Activated CD4-positive, alpha-beta T cell treated with anti-CD3 and anti-CD28 coated beads, Interleukin-2, amount 10 ng/mL, durations not matched to agents 7 days and 5 days (primary cell): ENCODE measurements around the gene CHSY3. TPM values are rescaled to one million over a fixed set of nuclear protein-coding genes. Genes with fewer than 3 reads are reported as not detected.

Experiments used
- CTCF ChIA-PET: fragments of 350-600 bp; sonication (Branson Sonifier 250); formaldehyde crosslinking; loops from one replicate; lab custom pipeline; 2021; ENCODE audit warnings: antibody characterized with exemption; lab: Charles Lee
- POLR2A ChIA-PET: fragments of 350-600 bp; sonication (Branson Sonifier 250); formaldehyde crosslinking; loops from one replicate; lab custom pipeline; 2021; ENCODE audit warnings: antibody characterized with exemption; lab: Charles Lee
- DNase-seq: peaks from one replicate; pipeline ENCODE4 v3.0.0-alpha.2; 2020
- H3K27ac Mint-ChIP-seq: one replicate; pipeline ENCODE4 v1.8.0; 2021; ENCODE audit warnings: mild to moderate bottlenecking, moderate library complexity, mixed read lengths
- H3K27me3 Mint-ChIP-seq: one replicate; pipeline ENCODE4 v1.8.0; 2021; ENCODE audit warnings: mixed read lengths
- H3K36me3 Mint-ChIP-seq: one replicate; pipeline ENCODE4 v1.8.0; 2021; ENCODE audit warnings: low read depth, mixed read lengths
- H3K4me1 Mint-ChIP-seq: one replicate; pipeline ENCODE4 v1.8.0; 2021; ENCODE audit warnings: mixed read lengths
- H3K4me3 Mint-ChIP-seq: one replicate; pipeline ENCODE4 v1.8.0; 2021; ENCODE audit warnings: mild to moderate bottlenecking, moderate library complexity, mixed read lengths
- H3K9me3 Mint-ChIP-seq: one replicate; pipeline ENCODE4 v1.8.0; 2021; ENCODE audit warnings: mixed read lengths
- total RNA-seq, 2 experiments: library from RNA; stranded (reverse); gene quantifications; one replicate each; pipeline ENCODE4 v1.2.3, GENCODE V29; 2021

Gene CHSY3
- total RNA-seq, 2 experiments from 2014 or later, result not detected

DNA sequence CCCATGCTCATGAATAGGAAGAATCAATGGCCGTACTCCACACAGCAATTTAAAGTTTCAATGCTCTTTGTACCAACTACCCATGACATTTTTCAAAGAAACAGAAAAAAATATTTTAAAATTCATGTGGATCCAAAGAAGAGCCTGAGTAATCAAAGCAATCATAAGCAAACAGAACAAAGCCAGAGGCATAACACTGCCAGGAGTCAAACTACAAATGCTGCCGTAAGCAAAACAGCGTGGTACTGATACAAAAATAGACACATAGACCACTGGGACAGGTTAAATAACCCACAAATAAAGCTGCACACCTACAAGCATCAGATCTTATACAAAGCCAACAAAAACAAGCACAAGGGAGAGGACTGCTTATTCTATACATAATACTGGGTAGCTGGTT, 107.7 kb downstream of the CHSY3 start:
- no peaks in the 10 kb centered on the region for H3K27me3 Mint-ChIP-seq
- no peak overlapping the region for H3K27ac Mint-ChIP-seq
- POLR2A ChIA-PET, result no interaction called here
- H3K36me3 Mint-ChIP-seq, result no peaks in the 10 kb centered on the region
- peaks cover 10% of the 10 kb centered on the region for H3K9me3 Mint-ChIP-seq
- CTCF ChIA-PET, result no interaction called here
- no peak for DNase-seq
- H3K4me1 Mint-ChIP-seq, result no peaks in the 10 kb centered on the region
- H3K4me3 Mint-ChIP-seq, result no peak overlapping the region

DNA sequence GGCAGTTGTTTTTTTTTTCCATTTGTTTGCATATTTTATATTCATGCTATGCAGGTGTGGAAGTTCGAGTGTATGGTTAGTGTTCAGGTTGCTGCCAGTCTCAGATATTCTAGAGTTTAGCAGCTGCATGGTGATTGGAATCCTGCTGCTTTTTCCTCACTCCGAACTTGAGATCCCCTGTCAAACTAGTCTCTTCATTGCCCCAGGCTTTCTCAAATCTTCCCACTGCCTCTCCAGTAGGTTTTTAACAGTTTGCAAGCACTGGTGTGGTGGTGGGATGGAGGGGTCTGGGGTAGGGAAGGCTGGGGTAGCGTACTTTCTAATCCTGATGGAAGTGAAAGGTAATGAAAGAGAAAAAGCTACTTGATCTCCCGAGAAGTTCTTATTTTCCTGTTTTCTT, 112.9 kb downstream of the CHSY3 start:
- ChIA-PET POLR2A (no interaction called here), CTCF (no interaction called here)
- Mint-ChIP-seq H3K27ac (no peak overlapping the region), H3K36me3 (no peaks in the 10 kb centered on the region), H3K4me3 (no peak overlapping the region), H3K27me3 (no peaks in the 10 kb centered on the region), H3K9me3 (peaks cover 4% of the 10 kb centered on the region), H3K4me1 (no peaks in the 10 kb centered on the region)
- DNase-seq, result no peak

DNA sequence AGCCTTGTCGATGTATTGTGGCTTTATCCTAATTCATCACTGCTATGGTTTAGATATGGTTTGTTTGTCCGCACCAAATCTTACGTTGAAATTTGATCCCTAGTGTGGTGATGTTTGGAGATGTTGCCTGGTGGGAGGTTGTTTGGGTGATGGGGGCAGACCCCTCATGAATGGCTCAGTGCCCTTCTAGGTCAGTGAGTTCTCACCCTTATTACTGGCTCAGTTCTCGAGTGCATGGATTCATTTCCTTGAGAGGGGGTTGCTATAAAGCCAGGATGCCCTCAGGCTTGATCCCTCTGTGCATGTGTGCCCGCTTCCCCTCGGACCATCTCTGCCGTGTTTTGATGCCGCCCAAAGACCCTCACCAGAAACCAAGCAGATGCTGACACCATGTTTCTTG, 114.4 kb downstream of the CHSY3 start:
- H3K9me3 Mint-ChIP-seq, result peaks cover 4% of the 10 kb centered on the region
- ChIA-PET POLR2A (no interaction called here), CTCF (no interaction called here)
- no peak overlapping the region for H3K27ac Mint-ChIP-seq
- no peak overlapping the region for H3K4me3 Mint-ChIP-seq
- no peaks in the 10 kb centered on the region for H3K36me3 Mint-ChIP-seq
- no peak for DNase-seq
- no peaks in the 10 kb centered on the region for H3K27me3 Mint-ChIP-seq
- H3K4me1 Mint-ChIP-seq, result no peaks in the 10 kb centered on the region

DNA sequence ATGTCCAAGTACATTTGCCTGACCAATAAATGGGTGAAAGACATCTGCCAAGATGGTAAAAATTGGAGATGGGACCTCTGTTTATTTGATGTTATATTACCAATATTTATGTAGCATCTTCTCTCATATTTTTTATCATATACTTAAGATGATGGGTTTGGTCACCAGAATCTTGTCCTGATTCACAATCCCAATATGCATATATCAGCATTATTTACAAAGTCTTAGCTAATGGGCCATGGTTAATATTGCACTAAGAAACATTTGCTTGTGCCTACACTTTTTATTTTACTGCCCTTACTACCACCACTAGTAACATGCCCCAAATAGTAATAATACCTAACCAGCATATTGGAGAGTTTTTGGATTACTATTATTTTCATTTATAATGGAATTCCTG, 116.7 kb downstream of the CHSY3 start:
- no peaks in the 10 kb centered on the region for H3K9me3 Mint-ChIP-seq

DNA sequence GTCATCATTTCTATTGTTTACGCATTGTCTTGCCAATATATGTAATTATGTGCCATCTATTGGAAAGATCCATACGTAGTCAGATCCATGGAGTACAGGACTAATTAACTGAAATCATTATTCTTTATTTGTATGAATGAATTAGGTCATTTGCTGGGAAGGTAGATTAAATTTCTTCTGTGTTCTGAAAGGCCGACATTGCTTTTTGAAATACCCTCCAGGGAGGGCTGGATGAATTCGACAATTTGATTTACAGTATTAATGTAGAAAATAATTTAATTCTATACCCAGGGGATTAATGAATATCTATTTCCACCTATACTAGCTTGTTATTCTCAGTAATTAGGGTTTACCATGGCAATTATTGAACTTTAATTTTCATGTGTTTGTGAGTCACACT, 117.6 kb downstream of the CHSY3 start:
- no peaks in the 10 kb centered on the region for H3K4me1 Mint-ChIP-seq
- no peak overlapping the region for H3K27ac Mint-ChIP-seq
- H3K4me3 Mint-ChIP-seq, result no peak overlapping the region
- H3K36me3 Mint-ChIP-seq, result no peaks in the 10 kb centered on the region
- CTCF ChIA-PET, result no interaction called here
- H3K9me3 Mint-ChIP-seq, result no peaks in the 10 kb centered on the region
- POLR2A ChIA-PET, result no interaction called here
- H3K27me3 Mint-ChIP-seq, result no peaks in the 10 kb centered on the region
- no peak for DNase-seq

More for the DNA sequence above, 116.7 kb downstream of the CHSY3 start:
- ChIA-PET CTCF (no interaction called here), POLR2A (no interaction called here)
- Mint-ChIP-seq H3K27ac (no peak overlapping the region), H3K36me3 (no peaks in the 10 kb centered on the region), H3K27me3 (no peaks in the 10 kb centered on the region), H3K4me1 (no peaks in the 10 kb centered on the region), H3K4me3 (no peak overlapping the region)
- DNase-seq, result no peak

DNA sequence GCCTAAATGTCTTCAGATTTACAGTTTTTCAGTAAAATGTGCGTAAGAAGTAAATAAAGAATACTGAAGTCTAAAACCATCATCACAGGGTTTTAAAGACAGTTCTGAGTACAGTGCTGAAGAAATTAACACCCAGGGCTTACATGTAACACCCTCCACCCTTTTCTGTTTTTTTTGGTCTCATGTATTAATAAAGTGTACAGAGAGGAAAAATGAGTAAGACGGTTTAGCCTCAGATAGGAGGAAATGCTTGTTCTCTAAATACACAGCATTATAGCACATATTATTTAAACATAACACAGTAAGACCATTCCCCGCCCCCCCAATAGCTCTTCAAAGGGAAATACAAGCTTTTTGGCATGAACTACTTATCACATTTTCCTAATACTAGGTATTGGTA, 119.3 kb downstream of the CHSY3 start:
- DNase-seq, result no peak
- no peaks in the 10 kb centered on the region for H3K36me3 Mint-ChIP-seq
- no peaks in the 10 kb centered on the region for H3K4me1 Mint-ChIP-seq
- no peaks in the 10 kb centered on the region for H3K9me3 Mint-ChIP-seq
- H3K4me3 Mint-ChIP-seq, result no peak overlapping the region
- ChIA-PET POLR2A (no interaction called here), CTCF (no interaction called here)
- H3K27ac Mint-ChIP-seq, result no peak overlapping the region
- no peaks in the 10 kb centered on the region for H3K27me3 Mint-ChIP-seq

DNA sequence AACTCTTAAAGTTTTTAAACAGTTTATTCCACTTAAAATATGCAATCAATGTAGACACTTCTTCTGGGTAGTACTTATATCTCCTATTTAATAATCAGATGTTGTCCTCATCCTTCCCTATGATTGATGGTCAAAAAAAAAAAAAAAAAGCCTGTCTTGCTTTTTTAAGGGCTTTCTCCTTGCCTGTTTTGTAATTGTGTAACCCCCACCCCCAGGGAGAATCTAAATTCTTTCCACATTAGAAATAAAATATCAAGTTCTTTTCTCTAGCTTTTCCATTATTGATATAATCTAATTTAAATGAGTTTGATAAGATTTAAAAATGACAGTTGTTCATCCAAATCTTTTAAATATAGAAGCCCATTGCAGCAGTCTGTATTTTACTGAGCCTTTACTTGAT, 119.7 kb downstream of the CHSY3 start:
- no peak overlapping the region for H3K4me3 Mint-ChIP-seq
- no peak overlapping the region for H3K27ac Mint-ChIP-seq
- no peaks in the 10 kb centered on the region for H3K4me1 Mint-ChIP-seq
- H3K9me3 Mint-ChIP-seq, result no peaks in the 10 kb centered on the region
- no peaks in the 10 kb centered on the region for H3K27me3 Mint-ChIP-seq
- no peaks in the 10 kb centered on the region for H3K36me3 Mint-ChIP-seq
- CTCF ChIA-PET, result no interaction called here
- DNase-seq, result no peak
- POLR2A ChIA-PET, result no interaction called here

DNA sequence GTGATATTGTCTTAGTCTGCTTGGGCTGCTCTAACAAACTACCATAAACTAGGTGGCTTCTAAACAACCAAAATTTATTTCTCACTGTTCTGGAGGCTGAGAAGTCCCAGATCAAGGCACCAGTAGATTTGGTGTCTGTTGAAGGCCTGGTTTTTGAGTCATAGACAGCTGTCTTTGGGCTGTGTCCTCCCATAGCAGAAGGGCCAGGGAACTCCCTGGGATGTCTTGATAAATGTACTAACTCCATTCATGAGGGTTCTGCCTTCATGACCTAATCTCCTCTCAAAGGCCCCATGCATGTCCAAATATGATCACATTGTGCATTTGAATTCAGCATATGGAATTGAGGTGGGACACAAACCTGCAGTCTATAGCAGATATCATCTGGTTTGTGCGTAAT, 121.2 kb downstream of the CHSY3 start:
- Mint-ChIP-seq H3K27me3 (no peaks in the 10 kb centered on the region), H3K9me3 (no peaks in the 10 kb centered on the region), H3K4me1 (no peaks in the 10 kb centered on the region), H3K36me3 (no peaks in the 10 kb centered on the region), H3K4me3 (no peak overlapping the region), H3K27ac (no peak overlapping the region)
- POLR2A ChIA-PET, result no interaction called here
- CTCF ChIA-PET, result no interaction called here
- DNase-seq, result no peak

DNA sequence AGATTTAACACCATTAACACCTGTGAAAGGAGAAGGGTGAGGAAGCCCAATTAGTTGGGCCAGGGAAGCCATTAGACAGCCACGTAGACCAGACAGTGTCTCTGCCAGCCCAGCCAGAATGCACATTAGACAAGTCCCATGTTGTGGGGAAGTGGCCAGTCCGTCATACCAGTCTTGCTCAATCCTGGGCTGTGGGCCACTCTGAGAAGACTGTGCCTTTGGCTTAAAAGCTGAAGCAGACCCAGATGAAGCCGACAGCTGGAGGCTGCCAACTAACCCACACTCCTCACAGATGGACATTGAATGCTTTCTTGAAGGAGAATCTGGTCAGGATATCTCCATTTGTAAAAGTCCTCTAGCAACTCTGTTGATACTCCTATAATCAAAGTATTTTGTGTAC, 128.5 kb downstream of the CHSY3 start:
- Mint-ChIP-seq H3K27ac (no peak overlapping the region), H3K36me3 (no peaks in the 10 kb centered on the region), H3K4me3 (no peak overlapping the region), H3K4me1 (no peaks in the 10 kb centered on the region), H3K9me3 (no peaks in the 10 kb centered on the region), H3K27me3 (no peaks in the 10 kb centered on the region)
- DNase-seq, result no peak
- ChIA-PET POLR2A (no interaction called here), CTCF (no interaction called here)

DNA sequence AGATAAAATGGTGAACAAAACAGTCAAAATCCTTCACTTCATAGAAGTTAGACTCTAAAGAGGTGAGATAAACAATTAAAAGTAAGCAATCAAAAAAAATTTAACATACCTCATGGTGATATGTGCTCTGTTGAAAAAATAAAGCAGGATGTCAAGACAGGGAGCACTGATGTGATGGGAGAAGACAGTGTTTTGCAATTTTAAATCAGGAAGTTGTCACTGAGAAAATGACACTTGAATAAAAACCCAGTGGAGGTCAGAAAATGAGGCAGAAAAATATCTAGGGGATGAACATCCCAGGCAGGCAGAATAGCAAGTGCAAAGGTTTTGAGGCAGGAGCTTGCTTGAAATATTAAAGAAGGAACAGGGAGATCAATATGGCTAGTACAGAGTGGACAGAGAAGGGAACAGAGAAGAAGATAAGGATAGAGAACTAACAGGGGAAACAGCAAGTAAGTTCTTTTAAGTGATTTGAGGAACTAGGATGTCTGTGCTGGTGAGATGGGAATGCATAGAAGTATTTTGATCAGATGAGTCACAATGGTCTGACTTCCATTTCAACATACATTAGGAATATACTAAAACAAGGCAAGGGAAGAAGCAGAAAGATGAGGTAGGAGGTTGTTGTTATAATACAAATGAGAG, 130.4 kb downstream of the CHSY3 start:
- no peaks in the 10 kb centered on the region for H3K4me1 Mint-ChIP-seq
- H3K36me3 Mint-ChIP-seq, result no peaks in the 10 kb centered on the region
- no peaks in the 10 kb centered on the region for H3K9me3 Mint-ChIP-seq
- no peak overlapping the region for H3K27ac Mint-ChIP-seq
- POLR2A ChIA-PET, result no interaction called here
- no peak overlapping the region for H3K4me3 Mint-ChIP-seq
- DNase-seq, result no peak
- no peaks in the 10 kb centered on the region for H3K27me3 Mint-ChIP-seq
- CTCF ChIA-PET, result no interaction called here

DNA sequence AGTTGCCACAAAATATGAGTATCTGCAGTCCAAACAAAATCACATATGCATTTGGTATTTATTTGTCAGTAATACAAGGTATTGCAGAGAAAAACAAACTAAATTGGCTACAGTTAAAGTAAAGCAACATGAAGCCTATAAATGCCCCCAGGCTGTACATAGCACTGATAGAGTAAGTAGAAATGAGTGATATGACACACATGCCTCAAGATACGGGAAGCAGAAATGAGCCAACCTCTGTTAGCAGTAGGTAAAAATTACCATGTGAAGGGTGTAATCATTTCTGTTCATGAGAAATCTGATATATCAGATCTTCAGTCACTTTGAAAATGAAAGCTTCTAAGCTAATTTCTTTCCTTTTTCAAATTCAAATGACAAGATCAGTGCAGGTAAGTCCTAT, 131.1 kb downstream of the CHSY3 start:
- H3K4me3 Mint-ChIP-seq, result no peak overlapping the region
- ChIA-PET CTCF (no interaction called here), POLR2A (no interaction called here)
- no peaks in the 10 kb centered on the region for H3K4me1 Mint-ChIP-seq
- no peaks in the 10 kb centered on the region for H3K36me3 Mint-ChIP-seq
- no peaks in the 10 kb centered on the region for H3K27me3 Mint-ChIP-seq
- DNase-seq, result no peak
- H3K27ac Mint-ChIP-seq, result no peak overlapping the region
- H3K9me3 Mint-ChIP-seq, result no peaks in the 10 kb centered on the region

DNA sequence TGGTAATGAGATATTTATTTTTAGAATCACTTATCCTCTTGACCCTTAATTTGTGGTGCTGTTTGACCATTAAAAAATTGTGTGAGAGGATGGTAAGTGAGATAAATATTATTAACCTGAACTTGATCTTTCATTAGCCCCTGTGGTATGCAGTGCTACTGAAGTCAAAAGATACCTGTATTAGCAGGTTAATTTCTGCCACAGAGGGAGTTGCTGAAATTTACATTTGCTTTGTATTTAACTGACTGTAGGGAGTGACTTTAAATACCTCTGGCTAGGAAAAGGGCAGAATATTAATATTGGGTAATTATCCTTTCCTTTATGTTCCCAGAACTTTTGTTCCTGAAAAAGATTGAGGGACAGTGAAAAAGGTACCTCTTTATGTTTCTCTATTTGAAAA, 133.6 kb downstream of the CHSY3 start:
- no peaks in the 10 kb centered on the region for H3K27me3 Mint-ChIP-seq
- no peak overlapping the region for H3K4me3 Mint-ChIP-seq
- DNase-seq, result no peak
- H3K27ac Mint-ChIP-seq, result no peak overlapping the region
- no peaks in the 10 kb centered on the region for H3K4me1 Mint-ChIP-seq
- no peaks in the 10 kb centered on the region for H3K9me3 Mint-ChIP-seq
- H3K36me3 Mint-ChIP-seq, result no peaks in the 10 kb centered on the region
- POLR2A ChIA-PET, result no interaction called here
- CTCF ChIA-PET, result no interaction called here

DNA sequence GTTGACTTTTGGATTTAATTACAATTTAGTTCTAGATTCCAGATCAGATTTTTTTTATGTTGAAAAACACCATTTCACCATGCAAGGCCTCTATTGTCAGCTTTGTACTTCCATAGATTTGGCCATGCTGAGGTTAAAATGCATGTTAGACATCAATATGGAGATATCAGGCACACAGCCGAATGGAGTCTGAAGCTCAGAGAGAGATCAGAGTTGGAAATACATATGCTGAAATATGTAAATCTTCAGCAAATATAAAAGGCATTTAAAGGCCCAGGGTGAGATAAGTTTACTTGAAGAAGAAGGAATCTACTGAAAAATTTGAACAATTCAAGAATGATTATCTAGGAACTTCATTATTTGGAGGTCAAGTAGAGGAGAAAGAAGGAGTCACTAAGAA, 139.6 kb downstream of the CHSY3 start:
- CTCF ChIA-PET, result no interaction called here
- DNase-seq, result no peak
- no peaks in the 10 kb centered on the region for H3K36me3 Mint-ChIP-seq
- POLR2A ChIA-PET, result no interaction called here
- H3K27me3 Mint-ChIP-seq, result no peaks in the 10 kb centered on the region
- H3K9me3 Mint-ChIP-seq, result no peaks in the 10 kb centered on the region
- H3K27ac Mint-ChIP-seq, result no peak overlapping the region
- no peak overlapping the region for H3K4me3 Mint-ChIP-seq
- H3K4me1 Mint-ChIP-seq, result no peaks in the 10 kb centered on the region

DNA sequence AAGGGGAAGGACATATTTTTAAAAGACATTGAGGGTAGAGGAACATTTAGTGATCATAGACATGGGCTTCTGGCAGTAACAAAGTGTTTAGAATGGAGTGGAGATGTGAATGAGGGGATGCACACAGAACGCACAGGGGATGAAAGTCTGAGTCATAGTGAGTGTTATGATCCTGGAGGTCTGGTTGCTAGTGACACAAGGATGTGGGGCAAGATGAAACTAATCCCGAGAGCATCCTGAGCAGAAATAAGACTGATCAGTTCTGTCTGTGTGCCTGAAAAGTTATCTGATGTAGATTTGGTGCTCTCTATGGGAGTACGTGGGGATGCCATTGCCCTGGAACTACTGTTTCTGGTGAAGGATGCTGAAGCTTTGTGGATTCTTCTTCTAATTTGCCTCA, 141.1 kb downstream of the CHSY3 start:
- DNase-seq, result no peak
- H3K4me3 Mint-ChIP-seq, result no peak overlapping the region
- no peaks in the 10 kb centered on the region for H3K4me1 Mint-ChIP-seq
- ChIA-PET CTCF (no interaction called here), POLR2A (no interaction called here)
- no peaks in the 10 kb centered on the region for H3K9me3 Mint-ChIP-seq
- no peaks in the 10 kb centered on the region for H3K36me3 Mint-ChIP-seq
- no peak overlapping the region for H3K27ac Mint-ChIP-seq
- H3K27me3 Mint-ChIP-seq, result no peaks in the 10 kb centered on the region
